IPS-20b (cell line): ENCODE results near the gene IQCN.
A peak's percentile ranks its signal among the peaks of the same experiment; 100 is the strongest.

Experiments used
- H3K27ac ChIP-seq: one replicate; pipeline ENCODE4 v1.5.1; 2013; ENCODE audit warnings: low read length
- H3K27me3 ChIP-seq: 2 replicates; pipeline ENCODE4 v1.6.1; 2013; ENCODE audit warnings: mild to moderate bottlenecking, low read length, inconsistent platforms; ENCODE audit not compliant: insufficient read depth
- H3K36me3 ChIP-seq: 2 replicates; pipeline ENCODE4 v1.6.1; 2013; ENCODE audit warnings: low read depth, mild to moderate bottlenecking, inconsistent platforms, low read length, moderate library complexity; ENCODE audit not compliant: insufficient read depth
- H3K4me1 ChIP-seq: 2 replicates; pipeline ENCODE4 v1.6.1; 2013; ENCODE audit warnings: mild to moderate bottlenecking, control low read depth, inconsistent platforms, low read length, moderate library complexity; ENCODE audit not compliant: insufficient read depth
- H3K4me3 ChIP-seq: 2 replicates; pipeline ENCODE4 v1.5.1; 2013; ENCODE audit warnings: mild to moderate bottlenecking, low read length, inconsistent platforms
- H3K9ac ChIP-seq: 2 replicates; pipeline ENCODE4 v1.6.1; 2013; ENCODE audit warnings: low read depth, mild to moderate bottlenecking, inconsistent platforms, low read length, moderate library complexity
- H3K9me3 ChIP-seq: 2 replicates; pipeline ENCODE4 v1.6.1; 2013; ENCODE audit warnings: mild to moderate bottlenecking, low read depth, low read length, inconsistent platforms; ENCODE audit not compliant: insufficient read depth

IQCN gene

GRCh38 chr19:18300930-18301717 lies 26.9 kb upstream of the IQCN start:
- Histone ChIP-seq H3K36me3 (peaks cover under 1% of the 10 kb centered on the region; the same call in 1 of the 2 replicates), H3K27me3 (no peaks in the 10 kb centered on the region), H3K9ac (no peak overlapping the region), H3K4me3 (no peak overlapping the region), H3K27ac (no peak overlapping the region), H3K4me1 (peaks cover 11% of the 10 kb centered on the region), H3K9me3 (no peaks in the 10 kb centered on the region)

DNA sequence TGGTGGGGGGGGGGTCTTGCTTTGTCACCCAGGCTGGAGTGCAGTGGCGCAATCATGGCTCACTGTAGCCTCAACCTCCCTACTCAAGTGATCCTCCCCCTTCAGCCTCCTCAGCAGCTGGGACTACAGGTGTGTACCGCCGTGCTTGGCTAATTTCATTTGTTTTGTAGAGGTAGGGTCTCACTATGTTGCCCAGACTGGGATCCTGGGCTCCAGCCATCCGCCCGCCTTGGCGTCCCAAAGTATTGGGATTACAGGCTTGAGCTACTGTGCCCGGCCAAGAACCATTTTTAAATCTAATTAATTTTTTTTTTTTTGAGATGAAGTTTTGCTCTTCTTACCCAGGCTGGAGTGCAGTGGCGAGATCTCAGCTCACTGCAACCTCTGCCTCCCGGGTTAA lies 25.4 kb upstream of the IQCN start:
- peaks cover 5% of the 10 kb centered on the region for H3K4me1 ChIP-seq

GRCh38 chr19:18298601-18299000 lies 24.3 kb upstream of the IQCN start:
- H3K4me1 ChIP-seq: peaks cover 7% of the 10 kb centered on the region
- no peaks in the 10 kb centered on the region for H3K36me3 ChIP-seq
- H3K27ac ChIP-seq: no peak overlapping the region
- H3K9me3 ChIP-seq: no peaks in the 10 kb centered on the region
- no peaks in the 10 kb centered on the region for H3K27me3 ChIP-seq
- no peak overlapping the region for H3K9ac ChIP-seq
- H3K4me3 ChIP-seq: no peak overlapping the region

More for the DNA sequence above, 25.4 kb upstream of the IQCN start:
- Histone ChIP-seq H3K27me3 (no peaks in the 10 kb centered on the region), H3K9me3 (no peaks in the 10 kb centered on the region), H3K9ac (no peak overlapping the region), H3K36me3 (no peaks in the 10 kb centered on the region), H3K27ac (no peak overlapping the region), H3K4me3 (no peak overlapping the region)

DNA sequence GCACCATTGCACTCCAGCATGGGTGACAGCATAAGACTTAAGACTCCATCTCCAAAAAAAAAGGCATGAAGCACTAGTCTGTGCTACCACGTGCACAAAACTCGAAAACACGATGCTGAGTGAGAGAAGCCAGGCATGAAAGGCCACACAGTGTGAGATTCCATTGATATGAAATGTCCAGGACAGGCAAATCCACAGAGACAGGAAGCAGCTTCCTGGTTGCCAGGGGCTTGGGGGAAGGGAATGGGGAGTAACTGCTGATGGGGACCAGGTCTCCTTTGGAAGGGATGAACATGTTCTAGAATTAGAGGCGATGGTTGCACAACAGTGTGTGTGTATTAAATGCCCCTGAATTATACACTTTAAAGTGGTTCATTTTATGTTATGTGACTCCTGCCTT lies 23.1 kb upstream of the IQCN start:
- no peaks in the 10 kb centered on the region for H3K27me3 ChIP-seq
- H3K9me3 ChIP-seq: no peaks in the 10 kb centered on the region
- no peak overlapping the region for H3K4me3 ChIP-seq
- H3K9ac ChIP-seq: no peak overlapping the region
- no peak overlapping the region for H3K27ac ChIP-seq
- H3K36me3 ChIP-seq: no peaks in the 10 kb centered on the region
- peaks cover 10% of the 10 kb centered on the region for H3K4me1 ChIP-seq

GRCh38 chr19:18295034-18295451 lies 20.8 kb upstream of the IQCN start:
- Histone ChIP-seq H3K27ac (no peak overlapping the region), H3K4me1 (peaks cover 10% of the 10 kb centered on the region; the same call in 1 of the 2 replicates), H3K9ac (no peak overlapping the region), H3K27me3 (no peaks in the 10 kb centered on the region), H3K9me3 (no peaks in the 10 kb centered on the region), H3K4me3 (no peak overlapping the region), H3K36me3 (no peaks in the 10 kb centered on the region)

GRCh38 chr19:18294467-18294864 lies 20.2 kb upstream of the IQCN start:
- peaks cover 10% of the 10 kb centered on the region; the same call in 1 of the 2 replicates for H3K4me1 ChIP-seq
- no peak overlapping the region for H3K27ac ChIP-seq
- H3K36me3 ChIP-seq: no peaks in the 10 kb centered on the region
- H3K4me3 ChIP-seq: peak overlapping the region; percentile 18; the same call in 1 of the 2 replicates
- no peak overlapping the region for H3K9ac ChIP-seq
- no peaks in the 10 kb centered on the region for H3K27me3 ChIP-seq
- H3K9me3 ChIP-seq: no peaks in the 10 kb centered on the region

GRCh38 chr19:18293642-18294466 lies 19.6 kb upstream of the IQCN start:
- H3K27ac ChIP-seq: no peak overlapping the region
- no peaks in the 10 kb centered on the region for H3K36me3 ChIP-seq
- peak overlapping the region; percentile 91; the same call in 1 of the 2 replicates for H3K4me3 ChIP-seq
- H3K9me3 ChIP-seq: no peaks in the 10 kb centered on the region
- H3K4me1 ChIP-seq: peaks cover 10% of the 10 kb centered on the region; the same call in 1 of the 2 replicates
- peak overlapping the region; percentile 57; the same call in 1 of the 2 replicates for H3K9ac ChIP-seq
- H3K27me3 ChIP-seq: no peaks in the 10 kb centered on the region

- peak overlapping the region; percentile 91 for H3K4me3 ChIP-seq
- H3K27ac ChIP-seq: no peak overlapping the region
- peaks cover 16% of the 10 kb centered on the region; the same call in 1 of the 2 replicates for H3K4me1 ChIP-seq
Observed at GRCh38 chr19:18292810-18293641, 18.8 kb upstream of the IQCN start.

DNA sequence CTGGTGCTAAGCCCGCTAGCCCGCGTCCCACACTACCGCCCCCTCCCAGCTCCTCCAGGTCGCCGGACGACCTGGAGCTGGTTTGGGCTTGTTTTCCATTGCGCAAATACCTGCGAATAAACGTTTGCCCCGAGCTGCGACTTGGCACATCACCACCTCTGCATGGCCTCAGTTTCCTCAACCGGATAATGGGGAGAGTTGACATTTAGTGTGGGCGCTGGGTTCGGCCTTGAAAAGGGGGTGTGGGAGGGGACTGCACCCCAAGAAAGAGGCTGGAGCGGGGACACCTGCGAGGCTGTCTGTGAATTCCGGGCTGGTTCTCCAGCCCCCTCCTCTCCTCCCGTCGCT lies 18.2 kb upstream of the IQCN start:
- Histone ChIP-seq H3K4me1 (peaks cover 16% of the 10 kb centered on the region; the same call in 1 of the 2 replicates), H3K27ac (peak overlapping the region; percentile 52), H3K9me3 (no peaks in the 10 kb centered on the region), H3K27me3 (no peaks in the 10 kb centered on the region), H3K4me3 (peak overlapping the region; percentile 91), H3K36me3 (no peaks in the 10 kb centered on the region), H3K9ac (peak overlapping the region; percentile 86)

More at GRCh38 chr19:18292810-18293641, 18.8 kb upstream of the IQCN start:
- Histone ChIP-seq H3K36me3 (no peaks in the 10 kb centered on the region), H3K27me3 (no peaks in the 10 kb centered on the region), H3K9ac (peak overlapping the region; percentile 86; the same call in 1 of the 2 replicates), H3K9me3 (no peaks in the 10 kb centered on the region)

- peak overlapping the region; percentile 91 for H3K4me3 ChIP-seq
- H3K27me3 ChIP-seq: peaks cover 4% of the 10 kb centered on the region; the same call in 1 of the 2 replicates
- no peaks in the 10 kb centered on the region for H3K36me3 ChIP-seq
- no peaks in the 10 kb centered on the region for H3K9me3 ChIP-seq
- H3K9ac ChIP-seq: peak overlapping the region; percentile 86
- H3K27ac ChIP-seq: peak overlapping the region; percentile 71
- peaks cover 16% of the 10 kb centered on the region; the same call in 1 of the 2 replicates for H3K4me1 ChIP-seq
Observed at GRCh38 chr19:18291590-18292461, 17.6 kb upstream of the IQCN start.
